Frontal cortex (tissue), 4 donors: ENCODE results near the gene DRD5. TPM values are rescaled to one million over a fixed set of nuclear protein-coding genes. Genes with fewer than 3 reads are reported as not detected.

Experiments
- DNase-seq, 2 donors: peaks; one replicate each; pipeline ENCODE4 v3.0.0; 2012; ENCODE audit warnings: low spot score in 2 of 2
- FAIRE-seq: peaks from 2 replicates; lab custom pipeline; 2012; peaks lifted over from hg19 to GRCh38; lab: Jason Lieb, UNC
- small RNA-seq: library from RNA; depleted of rRNA; stranded (forward); fragments of <200 nt; gene quantifications from one replicate; pipeline ENCODE3, GENCODE V24; 2014
- total RNA-seq: library from RNA; depleted of rRNA; stranded (reverse); fragments of >200 nt; gene quantifications from one replicate; pipeline ENCODE4 v1.2.3, GENCODE V29; 2014
- donor health status: control.
- donor health status: control.
- donor health status: control.

The DRD5 gene
- total RNA-seq, 1 donor from 2014 or later = 2.0 TPM

DNA sequence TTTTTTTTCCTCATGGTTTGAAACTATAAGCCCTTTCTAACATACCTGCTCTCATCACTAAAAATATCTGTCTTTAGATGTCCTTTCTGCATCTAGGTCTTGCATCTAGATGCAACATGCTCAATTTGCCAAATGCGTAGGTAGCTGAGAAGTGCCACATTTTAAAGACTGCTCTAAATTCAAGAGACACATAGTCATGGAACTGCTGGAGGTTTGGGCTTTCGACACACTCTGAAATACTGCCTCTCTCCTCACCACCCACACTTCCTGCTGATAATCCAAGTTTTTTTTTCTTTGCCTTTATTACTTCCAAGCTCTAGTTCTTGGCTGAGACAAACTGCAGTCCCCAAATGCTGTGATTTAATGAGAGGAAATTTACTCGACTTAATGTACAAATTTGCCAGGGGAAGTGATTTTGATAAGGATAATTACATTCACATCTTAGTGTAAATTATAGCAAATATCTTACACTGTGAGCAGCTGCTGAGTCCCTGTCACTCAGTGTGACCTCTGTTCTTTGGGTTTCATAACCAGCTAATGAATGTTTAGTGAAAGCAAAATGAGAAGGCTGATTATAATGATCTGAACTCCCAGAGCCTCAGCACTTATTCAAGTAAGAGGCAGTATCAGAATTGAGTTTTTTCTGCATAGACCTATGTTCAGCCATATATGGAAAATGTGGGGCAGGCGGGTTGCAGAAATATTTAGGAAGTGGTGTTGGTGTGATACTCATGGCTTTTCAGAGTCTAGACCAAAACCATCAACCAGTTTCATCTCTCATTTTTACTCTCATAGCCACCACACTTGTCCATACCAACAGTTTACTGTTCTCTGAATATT is 31.3 kb downstream of the DRD5 start:
- DNase-seq (no peak), FAIRE-seq (no peak)

DNA sequence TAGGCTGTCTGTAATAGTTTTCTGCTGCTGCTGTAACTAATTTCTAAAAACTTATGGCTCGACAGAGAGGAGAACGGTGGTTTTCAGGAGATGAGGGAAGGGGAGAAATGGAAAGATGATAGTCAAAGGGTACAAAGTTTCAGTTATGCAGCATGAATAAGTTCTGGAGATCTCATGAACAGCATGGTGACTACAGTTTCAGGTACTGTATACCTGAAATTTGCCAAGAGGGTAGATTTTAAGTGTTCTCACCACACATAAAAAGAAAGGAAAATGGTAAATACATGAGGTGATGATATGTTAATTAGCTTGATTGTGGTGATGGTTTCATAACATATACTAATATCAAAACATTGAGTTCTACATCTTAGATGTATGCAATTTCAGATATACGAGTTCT is 34.9 kb downstream of the DRD5 start:
- FAIRE-seq = no peak
- no peak for DNase-seq

GRCh38 chr4:9820343-9820742 is 38.9 kb downstream of the DRD5 start:
- no peak for FAIRE-seq
- DNase-seq = no peak

GRCh38 chr4:9825049-9825448 is 43.6 kb downstream of the DRD5 start:
- no peak for FAIRE-seq
- no peak for DNase-seq

DNA sequence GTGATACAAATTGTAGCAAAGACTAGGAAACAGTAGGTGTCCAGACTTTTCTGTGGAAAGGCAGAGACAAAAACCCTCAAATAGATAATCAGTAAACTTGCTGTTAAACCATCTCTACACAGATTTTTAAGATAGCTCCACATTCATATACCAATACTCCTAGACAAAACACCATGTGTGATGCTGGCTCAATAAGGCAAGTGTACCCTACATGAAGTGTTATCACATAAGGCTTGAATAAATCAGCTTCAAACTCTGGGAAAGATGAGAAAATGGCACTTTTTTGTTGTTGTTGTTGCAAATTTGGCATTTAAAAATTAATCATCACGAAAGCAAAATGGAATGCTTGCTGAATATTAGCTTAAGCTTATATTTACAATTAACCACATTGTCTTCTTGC is 45.1 kb downstream of the DRD5 start:
- DNase-seq (no peak), FAIRE-seq (no peak)

DNA sequence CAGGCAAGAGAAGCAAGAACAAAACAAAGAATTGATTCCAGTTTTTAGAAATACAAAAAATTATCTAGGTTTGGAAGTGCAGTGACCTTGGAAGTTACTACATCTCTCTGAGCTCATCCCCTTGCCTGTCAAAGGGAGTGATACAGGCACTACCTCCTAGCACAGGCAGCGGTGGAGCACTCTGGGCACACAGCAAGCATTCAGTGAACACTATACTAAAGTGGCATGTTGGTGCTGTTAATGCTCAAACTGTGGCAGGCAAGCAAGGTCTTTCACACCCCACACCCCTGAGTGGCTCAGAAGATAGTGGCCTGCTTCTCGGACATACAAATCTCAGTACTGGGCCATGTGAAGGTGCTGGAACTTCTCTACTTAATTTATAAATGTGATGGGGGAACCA is 51.2 kb downstream of the DRD5 start:
- DNase-seq (no peak), FAIRE-seq (no peak)

GRCh38 chr4:9833421-9833820 is 52.0 kb downstream of the DRD5 start:
- no peak for FAIRE-seq

More at GRCh38 chr4:9833421-9833820, 52.0 kb downstream of the DRD5 start:
- no peak for DNase-seq

Small RNA genes lying within 50 kb of the gene (small RNA-seq; reads per million reads assigned to genes)
- not detected for gene RNA5SP154

Other genes with a start within 250 kb of the DRD5 start
- gene SLC2A9, start 239.9 kb downstream of the DRD5 start, total RNA-seq = 2.9 TPM